T follicular helper cell (primary cell): ENCODE data around the gene CNIH2.
"Not testable (repeated sequence)": the region's sequence is repeated elsewhere in the genome, so short reads cannot be mapped to it uniquely, and the experiment has no call there.

Source experiments
- DNase-seq: peaks from one replicate; pipeline ENCODE4 v3.0.0-alpha.2; 2020; ENCODE audit warnings: low read depth

Gene CNIH2

DNA sequence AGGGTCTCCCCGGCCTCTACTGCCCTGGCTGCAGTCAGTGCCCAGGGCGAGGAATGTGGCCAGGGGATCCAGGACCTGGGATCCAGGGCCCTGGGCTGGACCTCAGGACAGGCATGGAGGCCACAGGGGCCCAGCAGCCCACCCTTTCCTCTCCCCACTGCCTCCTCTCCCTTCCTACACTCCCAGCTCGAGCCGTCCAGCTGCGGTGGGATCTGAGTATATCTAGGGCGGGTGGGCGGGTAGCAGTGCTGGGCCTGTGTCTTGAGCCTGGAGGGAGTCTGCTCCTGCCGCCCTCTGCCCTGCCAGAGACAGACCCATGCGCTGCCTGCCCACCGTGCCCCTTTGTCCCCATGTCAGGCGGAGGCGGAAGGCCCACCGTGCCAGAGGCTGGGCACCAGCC, 1.4 kb upstream of the CNIH2 start:
- DNase-seq = not testable (repeated sequence)

DNA sequence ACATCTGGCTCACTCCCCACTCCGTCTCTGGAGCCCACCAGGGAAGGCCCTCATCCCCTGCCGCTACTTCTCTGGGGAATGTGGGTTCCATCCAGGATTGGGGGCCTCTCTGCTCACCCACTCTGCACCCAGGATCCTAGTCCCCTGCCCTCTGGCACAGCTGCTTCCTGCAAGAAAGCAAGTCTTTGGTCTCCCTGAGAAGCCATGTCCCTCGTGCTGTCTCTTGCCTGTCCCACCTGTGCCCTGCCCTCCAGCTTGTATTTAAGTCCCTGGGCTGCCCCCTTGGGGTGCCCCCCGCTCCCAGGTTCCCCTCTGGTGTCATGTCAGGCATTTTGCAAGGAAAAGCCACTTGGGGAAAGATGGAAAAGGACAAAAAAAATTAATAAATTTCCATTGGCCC, 911 bp upstream of the CNIH2 start:
- not testable (repeated sequence) for DNase-seq

DNA sequence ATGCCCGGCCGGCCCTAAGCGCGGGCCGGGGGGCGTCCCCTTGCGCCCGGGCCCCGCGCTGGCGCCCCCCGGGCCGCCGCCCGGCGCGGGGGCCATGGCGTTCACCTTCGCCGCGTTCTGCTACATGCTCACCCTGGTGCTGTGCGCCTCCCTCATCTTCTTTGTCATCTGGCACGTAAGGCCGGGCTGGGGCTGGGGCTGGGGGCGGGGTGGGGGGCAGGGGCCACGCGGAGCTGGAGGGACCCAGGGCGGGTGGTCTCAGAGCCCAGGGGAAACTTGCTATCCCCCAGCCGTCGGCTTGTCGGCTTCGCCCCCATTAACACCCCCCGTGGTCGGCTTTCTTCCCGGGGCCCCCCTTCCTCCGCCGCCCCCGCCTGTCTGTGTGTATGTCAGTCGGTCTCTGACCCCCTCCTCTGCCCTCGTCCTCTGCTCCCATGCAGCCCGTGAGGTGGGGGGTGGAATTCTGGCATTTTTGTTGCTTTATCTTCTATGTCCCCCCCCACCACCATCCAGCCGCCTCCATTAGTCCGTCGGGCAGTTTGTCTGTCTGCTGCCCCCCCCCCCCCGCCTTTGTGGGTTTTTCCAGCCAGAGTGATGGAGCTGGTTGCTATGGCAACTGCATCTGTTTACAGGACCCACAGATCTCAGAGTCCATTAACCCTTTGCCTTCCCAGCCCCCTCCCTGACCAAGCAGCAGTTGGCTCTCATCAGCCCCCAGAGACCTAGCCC, 552 bp downstream of the CNIH2 start:
- DNase-seq = no peak

DNA sequence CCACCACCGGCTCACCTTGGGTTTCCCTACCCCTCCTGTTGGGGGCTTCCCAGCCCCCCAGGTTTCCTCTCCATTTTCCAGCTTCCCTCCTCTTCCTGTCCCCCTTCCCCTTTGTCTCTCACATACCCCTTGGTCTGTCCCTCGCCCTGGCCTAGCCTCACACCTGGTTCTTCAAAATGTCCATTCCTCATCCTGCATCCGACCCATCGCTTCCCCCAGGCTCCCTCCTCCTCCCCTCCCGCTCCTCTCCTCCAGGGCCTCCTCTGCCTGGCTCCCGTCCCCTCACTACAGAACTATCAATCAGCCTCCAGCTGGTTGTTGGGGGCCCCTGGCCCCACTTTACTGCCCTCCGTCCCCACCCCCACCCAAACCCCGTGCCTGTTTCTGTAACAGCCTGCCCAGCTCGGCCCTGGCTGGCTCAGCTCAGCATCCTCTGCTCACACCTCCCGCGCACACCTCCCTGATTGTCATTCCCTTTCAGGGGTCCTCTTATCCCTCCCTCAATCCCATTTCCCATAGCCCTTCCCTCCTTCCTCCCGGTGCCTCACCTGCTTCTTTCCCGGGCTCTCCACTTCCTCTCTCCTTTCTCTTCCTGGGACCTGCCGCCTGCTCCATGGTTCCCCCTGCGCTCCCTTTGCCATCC, 1.2 kb downstream of the CNIH2 start:
- DNase-seq = no peak

DNA sequence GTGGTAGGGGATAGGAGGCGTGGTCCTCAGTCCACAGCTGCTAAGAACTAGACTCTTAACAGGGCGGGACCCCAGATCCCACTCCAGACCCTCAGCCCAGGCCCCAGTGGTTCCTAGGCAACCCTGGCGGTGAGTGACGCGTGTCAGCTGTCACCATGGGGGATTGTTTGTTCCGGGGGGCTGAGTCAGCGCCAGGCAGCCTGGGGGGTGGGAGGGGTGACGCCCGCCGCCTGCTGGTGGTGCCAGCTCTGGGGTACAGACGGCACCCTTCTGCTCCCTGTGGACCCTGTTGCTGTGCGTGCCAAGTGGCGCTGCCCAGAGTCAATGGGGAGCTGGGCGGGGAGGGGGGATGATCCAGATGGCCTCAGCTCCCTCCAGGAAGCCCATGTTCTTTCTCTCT, 2.5 kb downstream of the CNIH2 start:
- DNase-seq = no peak

DNA sequence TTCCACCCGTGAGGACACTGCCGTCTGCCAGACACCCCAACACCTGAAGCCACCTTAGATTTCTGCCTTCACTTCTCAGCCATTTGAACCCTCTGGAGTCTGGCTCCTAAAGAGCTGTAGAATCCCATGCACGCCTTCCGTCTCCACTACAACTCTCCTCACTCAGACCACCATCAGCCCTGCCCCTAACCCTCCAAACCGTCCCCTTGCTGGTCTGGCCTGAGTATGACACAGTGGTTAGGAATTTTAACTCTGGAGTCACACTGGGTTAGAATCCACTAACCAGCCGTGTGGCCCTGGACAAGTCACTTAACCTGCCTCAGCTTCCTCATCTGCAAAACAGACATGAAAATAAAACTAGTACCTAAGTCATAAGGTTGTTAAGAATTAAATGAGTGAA, 3.0 kb downstream of the CNIH2 start:
- no peak for DNase-seq

DNA sequence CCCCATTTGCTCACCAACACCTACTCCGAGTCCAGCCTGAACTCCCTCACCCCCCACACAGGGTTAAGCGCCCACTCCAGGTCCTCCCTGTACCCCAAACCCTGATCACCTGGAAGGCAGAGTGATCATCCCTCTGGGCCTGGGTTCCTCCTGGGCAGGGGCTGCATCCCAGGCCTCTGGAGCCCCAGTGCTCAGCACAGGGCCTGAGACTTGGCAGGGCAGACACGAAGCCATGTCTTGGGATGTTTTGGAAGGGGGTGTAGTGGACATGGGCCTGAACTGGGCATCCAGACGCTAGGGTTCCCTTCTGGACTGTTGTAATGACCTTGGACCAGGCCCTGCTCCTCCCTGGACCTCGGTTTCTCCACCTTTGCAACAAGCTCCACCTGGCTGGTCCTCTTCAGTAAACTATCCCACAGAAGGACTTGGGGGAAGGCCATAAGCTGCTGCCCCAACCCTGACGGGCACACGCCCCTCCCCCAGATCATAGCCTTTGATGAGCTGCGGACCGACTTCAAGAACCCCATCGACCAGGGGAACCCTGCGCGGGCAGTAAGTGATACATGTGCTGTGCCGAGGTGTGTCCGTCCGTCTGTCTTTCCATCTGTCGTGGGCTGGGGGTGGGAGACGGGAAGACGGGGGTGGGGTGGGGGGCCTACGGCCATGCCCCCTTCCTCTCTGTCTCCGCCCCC, 3.9 kb downstream of the CNIH2 start:
- DNase-seq = no peak

DNA sequence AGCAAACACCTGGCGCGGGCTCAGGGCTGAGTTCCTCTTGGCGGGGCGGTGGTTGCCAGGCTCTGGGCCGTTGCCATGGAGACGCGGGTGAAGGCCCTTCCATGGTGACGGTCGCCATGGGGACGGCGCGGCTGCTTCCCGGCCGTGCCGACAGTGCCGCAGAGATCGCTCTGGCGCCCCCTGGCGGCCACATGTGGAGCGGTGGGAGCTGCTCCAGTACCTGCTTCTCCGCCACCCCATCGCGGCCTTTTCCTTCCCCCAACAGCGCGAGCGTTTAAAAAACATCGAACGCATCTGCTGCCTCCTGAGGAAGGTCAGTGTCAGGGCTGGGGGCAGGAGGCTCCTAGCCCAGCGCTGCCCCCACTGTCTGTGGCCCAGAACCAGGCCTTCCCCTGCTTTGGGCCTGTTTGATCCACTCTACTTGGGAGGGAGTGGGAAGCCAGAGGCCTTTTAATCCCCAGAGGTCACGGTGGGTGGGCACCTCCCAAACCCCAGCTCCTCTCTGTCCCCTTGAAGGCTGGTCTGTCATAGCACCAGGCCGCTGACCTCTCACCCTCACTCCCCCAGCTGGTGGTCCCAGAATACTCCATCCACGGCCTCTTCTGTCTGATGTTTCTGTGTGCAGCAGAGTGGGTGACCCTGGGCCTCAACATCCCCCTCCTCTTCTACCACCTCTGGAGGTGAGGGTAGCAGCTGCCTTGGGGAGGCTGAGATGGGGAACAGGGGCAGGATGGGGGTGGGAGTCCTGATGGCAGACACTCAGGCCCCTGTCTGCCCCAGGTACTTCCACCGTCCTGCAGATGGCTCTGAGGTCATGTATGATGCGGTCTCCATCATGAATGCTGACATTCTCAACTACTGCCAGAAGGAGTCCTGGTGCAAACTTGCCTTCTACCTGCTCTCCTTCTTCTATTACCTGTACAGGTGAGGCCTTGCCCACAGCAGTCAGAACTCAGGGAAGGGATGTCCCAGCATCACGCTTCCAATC, 4.8 kb downstream of the CNIH2 start:
- DNase-seq = peak; percentile 100

DNA sequence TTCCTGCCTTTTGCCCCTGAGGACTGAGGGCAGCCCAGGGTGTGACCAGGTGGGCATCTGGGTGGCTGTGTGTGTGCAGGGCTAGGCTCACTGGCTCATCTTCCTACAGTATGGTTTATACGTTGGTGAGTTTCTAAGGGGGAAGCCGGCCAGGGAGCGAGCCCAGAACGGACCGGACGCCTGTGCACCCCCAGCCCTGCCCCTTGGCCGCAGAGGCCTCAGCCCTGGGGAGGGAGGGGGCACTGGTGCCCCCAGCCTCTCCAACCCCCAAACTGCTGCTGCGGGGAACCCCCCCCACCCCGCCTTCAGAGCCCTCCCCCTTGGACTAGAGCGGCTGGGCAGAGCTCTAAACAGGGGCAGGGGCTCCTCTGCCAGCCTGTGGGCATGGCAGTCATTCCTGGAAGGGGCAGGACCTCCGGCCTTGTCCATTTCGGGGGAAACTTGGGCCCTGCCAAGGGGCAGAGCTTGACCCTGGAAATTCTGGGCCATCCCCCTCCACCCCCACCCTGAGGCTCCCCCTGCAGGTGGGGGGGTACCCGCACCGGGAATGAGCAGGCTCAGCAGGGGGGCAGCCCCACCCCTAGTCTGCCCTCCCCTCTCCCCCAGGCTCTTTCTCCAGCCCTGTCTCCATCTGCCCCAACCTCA, 5.6 kb downstream of the CNIH2 start:
- DNase-seq = no peak

DNA sequence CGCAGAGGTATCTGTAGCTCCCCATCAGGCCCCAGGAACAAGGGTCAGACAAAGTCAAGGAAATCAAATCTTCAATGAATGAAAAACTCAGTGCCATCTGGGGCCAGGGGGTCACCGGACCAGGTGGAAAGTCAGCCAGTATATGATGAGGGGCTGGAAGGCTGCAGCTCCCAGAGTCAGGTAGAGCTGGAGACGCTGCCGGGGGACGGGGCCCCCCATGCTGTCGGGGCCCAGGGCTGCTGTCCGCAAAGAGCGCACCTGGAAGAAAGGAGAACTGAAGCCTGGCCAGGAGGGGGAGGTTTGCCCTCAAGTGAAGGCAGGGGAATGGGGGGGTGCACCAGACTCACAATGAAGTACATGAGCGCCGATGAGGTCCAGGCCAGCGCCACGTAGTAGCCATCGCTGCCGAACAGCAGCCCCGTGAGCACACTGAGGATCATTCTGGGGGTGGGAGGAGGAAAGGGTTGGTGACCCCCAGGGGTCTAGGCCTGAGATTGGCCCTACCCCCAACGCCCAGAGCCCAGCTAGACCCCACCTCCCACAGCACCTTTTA, 6.6 kb downstream of the CNIH2 start:
- no peak for DNase-seq

DNA sequence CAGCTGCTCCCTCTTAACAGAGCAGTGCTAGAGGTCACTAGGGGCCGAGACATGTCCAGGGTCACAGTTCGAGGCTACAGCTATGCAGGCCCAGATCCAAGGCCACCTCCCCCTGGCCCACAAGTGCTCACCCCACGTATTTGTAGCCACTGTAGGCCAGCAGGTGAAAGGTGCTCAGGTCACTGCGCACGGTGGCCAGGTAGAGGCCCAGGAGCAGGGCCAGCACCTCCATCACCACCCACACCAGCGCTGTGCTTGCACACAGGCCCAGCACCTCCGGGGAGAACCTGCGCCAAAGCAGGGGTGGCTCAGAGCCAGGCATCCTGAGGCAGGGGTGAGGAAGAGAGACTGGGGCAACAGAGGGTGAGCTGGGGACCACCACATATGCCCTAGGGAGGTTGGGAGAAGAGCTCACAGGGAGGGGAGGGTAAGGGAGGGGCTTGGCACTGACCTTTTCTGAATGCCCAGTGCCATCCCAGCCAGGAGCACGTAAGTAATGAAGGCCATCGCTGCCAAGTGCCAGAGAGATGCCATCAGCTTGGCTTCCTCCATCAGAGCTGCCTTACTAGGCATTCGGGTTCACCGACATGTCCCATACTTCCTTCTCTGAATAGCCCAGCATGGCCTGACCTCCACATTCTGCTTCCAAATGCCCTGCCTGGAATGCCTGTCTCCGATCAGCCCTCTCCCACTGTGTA, 7.4 kb downstream of the CNIH2 start:
- DNase-seq = no peak

DNA sequence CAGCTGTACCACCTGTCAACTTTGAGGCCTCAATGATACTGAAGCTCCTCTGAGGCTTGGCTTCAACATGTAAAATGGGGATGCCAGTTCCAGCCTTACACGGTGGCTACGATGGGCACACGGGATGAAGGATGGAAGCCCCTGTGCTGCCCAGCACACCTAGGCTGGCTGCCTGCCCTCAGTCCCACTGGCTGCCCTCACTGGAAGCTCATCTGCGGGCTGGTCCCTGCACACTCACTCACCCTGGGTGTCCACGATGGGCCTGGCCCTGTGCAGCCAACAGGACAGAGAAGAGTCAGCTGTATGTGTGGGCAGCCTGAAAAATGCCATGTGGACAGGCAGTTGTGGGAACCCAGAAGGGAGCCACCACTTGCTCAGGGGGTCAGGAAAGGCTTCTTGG, 8.7 kb downstream of the CNIH2 start:
- DNase-seq = no peak

DNA sequence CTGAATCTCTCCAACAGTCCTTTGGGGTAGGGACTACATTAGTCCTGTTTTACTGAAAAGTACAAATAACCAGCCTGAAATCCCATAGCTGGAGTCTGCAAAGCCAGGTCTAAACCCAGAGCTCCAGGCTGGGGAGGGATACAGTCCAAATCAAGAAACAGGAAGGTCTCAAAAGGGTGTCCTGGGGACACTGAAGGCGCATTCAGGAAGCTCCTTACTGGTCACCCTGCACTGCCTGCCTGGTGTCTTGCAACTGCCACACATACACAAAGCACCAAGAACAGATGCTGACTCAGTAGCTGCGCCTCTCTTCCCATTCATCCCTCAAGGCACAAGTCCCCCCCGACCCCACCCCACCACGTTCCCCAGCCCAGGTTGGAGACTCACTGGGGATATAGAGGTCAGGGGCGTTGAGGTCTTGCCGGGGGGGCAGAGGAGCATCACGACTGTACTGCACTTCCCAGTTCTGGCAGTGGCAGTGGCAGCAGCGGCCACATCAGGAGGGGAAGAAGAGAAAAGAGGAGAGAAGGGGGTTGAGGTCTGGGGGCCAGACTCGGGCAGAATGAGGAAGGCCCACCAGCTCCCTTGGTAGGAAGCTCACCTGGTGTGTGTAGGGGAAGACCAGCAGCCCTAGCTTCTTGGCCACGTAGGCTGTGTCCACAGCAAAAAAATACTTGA, 9.4 kb downstream of the CNIH2 start:
- no peak for DNase-seq

DNA sequence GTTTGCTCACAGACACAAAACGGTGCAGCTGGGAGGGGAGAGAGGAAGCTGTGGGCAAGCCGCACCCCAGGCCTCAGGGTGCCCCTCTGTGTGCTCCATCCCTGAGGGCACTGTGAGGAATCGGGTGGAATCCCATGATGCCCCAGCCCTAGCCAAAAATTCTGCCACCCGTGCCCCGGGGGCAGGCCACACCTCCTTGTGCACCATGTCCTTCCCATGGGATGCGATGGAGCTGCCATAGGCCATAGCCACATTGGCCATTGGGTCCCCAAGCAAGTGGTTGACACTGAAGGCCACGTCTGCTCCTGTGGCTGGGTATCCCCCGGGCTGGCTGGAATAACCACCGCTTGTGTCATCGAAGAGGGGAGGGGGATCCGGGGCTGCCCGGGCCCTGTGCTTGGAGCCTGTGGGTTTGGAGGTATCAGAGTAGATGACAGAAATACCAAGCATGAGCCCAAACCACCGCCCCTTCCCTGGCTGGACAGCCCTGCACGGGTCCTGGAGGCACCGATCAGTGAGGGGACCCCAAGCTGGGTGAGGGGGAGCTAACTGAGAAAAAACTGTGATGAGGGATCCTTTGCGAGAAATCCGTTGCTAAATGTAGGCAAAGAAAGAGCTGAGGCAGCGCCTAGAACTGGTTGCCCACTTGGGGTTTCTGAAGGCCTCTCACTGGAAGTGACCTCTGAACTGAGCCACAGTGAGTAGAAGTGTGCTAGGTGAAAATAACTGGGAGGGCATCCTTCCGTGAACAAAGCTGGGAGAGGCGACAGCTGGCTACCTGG, 10.1 kb downstream of the CNIH2 start:
- no peak for DNase-seq

DNA sequence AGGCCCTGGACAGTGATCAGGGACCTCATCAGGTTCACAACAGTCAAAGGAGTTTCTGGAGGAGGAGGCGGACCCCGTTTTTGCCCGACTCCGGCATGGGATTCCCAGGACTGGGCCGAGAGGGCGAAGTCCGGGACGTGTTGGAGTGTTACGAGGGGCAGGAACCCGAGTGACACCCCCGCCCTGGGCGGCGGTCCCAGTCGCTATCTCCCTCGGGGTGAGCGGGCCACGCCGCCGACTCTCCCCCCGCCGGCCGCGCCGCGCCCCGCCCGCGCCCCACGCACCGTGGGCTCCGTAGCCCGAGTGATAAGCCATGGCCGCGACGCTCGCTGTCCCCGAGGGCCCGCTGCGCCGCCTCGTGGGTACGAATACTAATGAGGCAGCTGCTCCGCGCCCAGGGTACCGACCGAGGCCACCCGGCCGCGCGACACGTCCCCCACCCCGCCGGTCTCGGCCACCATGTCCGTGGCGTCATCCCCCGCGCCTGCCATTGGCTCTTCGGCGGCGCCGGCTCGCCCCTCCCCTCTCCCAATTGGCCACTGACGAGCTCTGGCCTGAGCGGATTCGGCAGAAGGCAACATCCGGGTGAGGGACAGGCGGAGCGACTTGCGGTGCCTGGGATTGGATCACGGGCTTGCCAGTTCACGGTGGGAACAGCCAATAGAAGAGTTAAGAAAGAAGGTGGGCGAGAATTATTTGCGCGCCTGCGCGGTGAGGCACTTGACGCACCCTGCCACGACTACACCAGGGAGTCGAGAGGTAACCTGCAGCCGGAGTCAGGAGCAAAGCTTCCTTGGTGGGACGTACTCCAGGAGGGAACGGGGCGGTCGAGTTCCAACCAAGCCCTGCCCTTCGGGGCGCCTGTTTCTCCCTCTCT, 10.9 kb downstream of the CNIH2 start, which contains the start of gene YIF1A:
YIF1A (minus strand) TSS at position 473 of the 877 bp plus-strand sequence; CDS start at position 315, 158 bp downstream.
- peak; percentile 98 for DNase-seq

DNA sequence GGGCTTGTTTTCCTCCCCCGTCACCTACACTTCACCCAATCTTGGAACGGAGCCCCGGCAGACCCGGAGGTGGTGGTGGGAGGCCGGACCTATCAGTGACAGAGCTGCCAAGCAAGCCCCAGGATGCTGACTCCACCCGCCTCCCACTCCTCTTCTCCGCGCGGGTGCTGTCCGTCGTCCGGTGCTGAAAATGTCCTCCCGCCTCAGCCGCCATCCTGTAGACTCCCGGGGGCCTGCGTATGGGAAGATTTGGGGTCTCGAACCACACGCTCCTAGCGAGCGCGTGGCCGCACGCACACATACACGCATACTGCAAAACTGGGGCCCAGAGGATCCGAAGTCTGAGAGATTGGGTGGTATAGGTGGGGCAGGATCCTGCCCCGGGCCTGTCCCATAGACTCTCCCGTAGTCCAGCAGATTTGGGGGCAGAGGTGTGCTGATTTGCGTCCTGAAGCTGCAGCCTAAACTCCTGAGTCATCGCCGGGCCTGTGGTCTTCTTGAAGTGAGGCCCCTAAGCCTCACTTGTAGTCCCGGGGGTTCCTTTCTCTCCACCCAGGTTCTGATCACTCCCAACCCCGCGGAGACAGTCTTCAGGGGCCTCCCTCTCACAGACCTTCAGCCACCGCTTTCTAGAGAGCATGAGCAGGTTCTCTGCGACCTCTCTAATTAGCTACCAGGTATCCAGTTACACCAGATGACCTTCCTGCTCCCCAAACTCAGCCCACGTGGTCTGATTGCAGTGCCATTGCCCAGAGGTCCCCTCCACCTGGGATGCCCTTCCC, 11.8 kb downstream of the CNIH2 start:
- peak; percentile 64 for DNase-seq

DNA sequence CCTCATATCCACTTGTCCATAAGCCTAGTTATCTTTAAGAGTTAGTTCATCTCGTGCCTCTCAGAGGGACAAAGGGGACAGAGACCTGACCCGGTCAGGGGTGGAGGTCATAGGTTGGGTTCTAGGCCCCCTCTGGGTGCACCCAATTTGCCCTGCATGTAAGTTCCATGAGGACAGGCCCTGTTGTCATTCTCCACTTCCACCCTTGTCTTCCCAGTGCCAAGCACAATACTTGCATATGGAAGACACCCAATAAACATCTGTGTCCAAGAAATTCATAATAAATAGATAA, 12.3 kb downstream of the CNIH2 start:
- DNase-seq = no peak
